Loucy (cell line): Measurements from ENCODE around the gene PPIL6.

Source experiments
- H2AFZ ChIP-seq: fragments of 200-600 bp; sonication (generic); 2 replicates; pipeline ENCODE4 v1.6.0; 2016; ENCODE audit warnings: antibody characterized with exemption, mild to moderate bottlenecking, low read length, moderate library complexity
- H3F3A ChIP-seq: fragments of 200-600 bp; 2 replicates; pipeline ENCODE4 v1.6.0; 2016; ENCODE audit warnings: antibody characterized with exemption, low read depth, mild to moderate bottlenecking
- H3K27me3 ChIP-seq: fragments of 200-600 bp; sonication (generic); 2 replicates; pipeline ENCODE4 v1.6.1; 2014; ENCODE audit warnings: low read length, mild to moderate bottlenecking; ENCODE audit not compliant: insufficient read depth, poor library complexity, severe bottlenecking
- H3K36me3 ChIP-seq: fragments of 200-600 bp; sonication (generic); 2 replicates; pipeline ENCODE4 v1.6.1; 2016; ENCODE audit warnings: low read length; ENCODE audit not compliant: insufficient read depth
- H3K4me1 ChIP-seq: fragments of 200-600 bp; sonication (generic); 2 replicates; pipeline ENCODE4 v1.5.1; 2014; ENCODE audit warnings: low read length, mild to moderate bottlenecking; ENCODE audit not compliant: insufficient read depth, poor library complexity, severe bottlenecking
- H3K4me2 ChIP-seq: fragments of 200-600 bp; sonication (generic); 2 replicates; pipeline ENCODE4 v1.6.0; 2014; ENCODE audit warnings: antibody characterized with exemption, low read length, low read depth, mild to moderate bottlenecking; ENCODE audit not compliant: poor library complexity, severe bottlenecking
- H3K4me3 ChIP-seq: fragments of 200-600 bp; sonication (generic); 2 replicates; pipeline ENCODE4 v1.5.1; 2014; ENCODE audit warnings: low read length, mild to moderate bottlenecking, mixed read lengths; ENCODE audit not compliant: poor library complexity, severe bottlenecking
- H3K79me2 ChIP-seq: fragments of 200-600 bp; sonication (generic); 2 replicates; pipeline ENCODE4 v1.6.1; 2014; ENCODE audit warnings: low read length; ENCODE audit not compliant: insufficient read depth
- H3K9ac ChIP-seq: fragments of 200-600 bp; sonication (generic); 2 replicates; pipeline ENCODE4 v1.6.0; 2014; ENCODE audit warnings: mild to moderate bottlenecking, low read depth, low read length, moderate library complexity; ENCODE audit not compliant: poor library complexity, severe bottlenecking
- H3K9me2 ChIP-seq: fragments of 200-600 bp; sonication (generic); replicated peaks from 2 replicates; pipeline ENCODE4 v1.6.1; 2016; ENCODE audit warnings: low read depth, low read length, mixed read lengths
- H3K9me3 ChIP-seq: fragments of 200-600 bp; sonication (generic); 2 replicates; pipeline ENCODE4 v1.6.1; 2014; ENCODE audit warnings: mild to moderate bottlenecking, antibody characterized with exemption, low read length, low read depth; ENCODE audit not compliant: insufficient read depth
- H4K20me1 ChIP-seq: fragments of 200-600 bp; sonication (generic); 2 replicates; pipeline ENCODE4 v1.6.0; 2014; ENCODE audit warnings: antibody characterized with exemption, low read length, mild to moderate bottlenecking; ENCODE audit not compliant: insufficient read depth, poor library complexity, severe bottlenecking
- EZH2phosphoT487 ChIP-seq: fragments of 200-600 bp; IDR thresholded peaks from 2 replicates; pipeline ENCODE4 v1.6.1; 2018; ENCODE audit warnings: antibody characterized with exemption, mild to moderate bottlenecking, moderate library complexity, borderline replicate concordance
- TF ChIP-seq, protein P1 (sequence below): fragments of 200-600 bp; sonication (generic); conservative IDR thresholded peaks from 2 replicates; pipeline ENCODE4 v1.5.1; 2014; ENCODE audit warnings: mild to moderate bottlenecking, antibody characterized with exemption, low read length

The PPIL6 gene

DNA sequence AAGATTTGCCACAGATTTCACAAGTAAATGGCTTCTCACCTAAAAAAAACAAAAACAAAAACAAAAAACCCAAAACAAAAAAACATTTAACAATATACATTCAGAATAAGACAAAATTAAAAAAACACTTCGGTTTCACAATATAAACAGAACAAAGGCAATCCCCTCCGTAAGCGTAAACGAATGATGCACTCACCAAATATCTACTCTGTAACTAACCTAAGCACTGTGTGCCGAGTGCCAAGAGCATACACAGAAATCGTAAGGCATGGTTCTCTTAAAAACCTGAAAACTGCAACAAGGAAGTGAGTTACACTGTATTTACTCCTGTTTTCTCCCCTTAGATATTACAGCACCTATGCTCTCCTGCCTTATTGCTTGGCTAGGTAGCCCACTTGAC is 27.3 kb upstream of the PPIL6 start:
- peaks cover 29% of the 10 kb centered on the region; the same call in 1 of the 2 replicates for H3K79me2 ChIP-seq
- H3K27me3 ChIP-seq: no peaks in the 10 kb centered on the region
- no peak for TF ChIP-seq EZH2phosphoT487
- TF ChIP-seq, protein P1, sequence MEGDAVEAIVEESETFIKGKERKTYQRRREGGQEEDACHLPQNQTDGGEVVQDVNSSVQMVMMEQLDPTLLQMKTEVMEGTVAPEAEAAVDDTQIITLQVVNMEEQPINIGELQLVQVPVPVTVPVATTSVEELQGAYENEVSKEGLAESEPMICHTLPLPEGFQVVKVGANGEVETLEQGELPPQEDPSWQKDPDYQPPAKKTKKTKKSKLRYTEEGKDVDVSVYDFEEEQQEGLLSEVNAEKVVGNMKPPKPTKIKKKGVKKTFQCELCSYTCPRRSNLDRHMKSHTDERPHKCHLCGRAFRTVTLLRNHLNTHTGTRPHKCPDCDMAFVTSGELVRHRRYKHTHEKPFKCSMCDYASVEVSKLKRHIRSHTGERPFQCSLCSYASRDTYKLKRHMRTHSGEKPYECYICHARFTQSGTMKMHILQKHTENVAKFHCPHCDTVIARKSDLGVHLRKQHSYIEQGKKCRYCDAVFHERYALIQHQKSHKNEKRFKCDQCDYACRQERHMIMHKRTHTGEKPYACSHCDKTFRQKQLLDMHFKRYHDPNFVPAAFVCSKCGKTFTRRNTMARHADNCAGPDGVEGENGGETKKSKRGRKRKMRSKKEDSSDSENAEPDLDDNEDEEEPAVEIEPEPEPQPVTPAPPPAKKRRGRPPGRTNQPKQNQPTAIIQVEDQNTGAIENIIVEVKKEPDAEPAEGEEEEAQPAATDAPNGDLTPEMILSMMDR: no peak
- H3K4me1 ChIP-seq: no peaks in the 10 kb centered on the region
- peaks cover 63% of the 10 kb centered on the region for H3K36me3 ChIP-seq
- no peak overlapping the region for H3K4me3 ChIP-seq
- no peaks in the 10 kb centered on the region for H4K20me1 ChIP-seq
- no peaks in the 10 kb centered on the region for H3K9me2 ChIP-seq
- no peaks in the 10 kb centered on the region for H3F3A ChIP-seq
- H2AFZ ChIP-seq: no peak overlapping the region
- H3K9me3 ChIP-seq: no peaks in the 10 kb centered on the region
- no peak overlapping the region for H3K9ac ChIP-seq
- no peak overlapping the region for H3K4me2 ChIP-seq

DNA sequence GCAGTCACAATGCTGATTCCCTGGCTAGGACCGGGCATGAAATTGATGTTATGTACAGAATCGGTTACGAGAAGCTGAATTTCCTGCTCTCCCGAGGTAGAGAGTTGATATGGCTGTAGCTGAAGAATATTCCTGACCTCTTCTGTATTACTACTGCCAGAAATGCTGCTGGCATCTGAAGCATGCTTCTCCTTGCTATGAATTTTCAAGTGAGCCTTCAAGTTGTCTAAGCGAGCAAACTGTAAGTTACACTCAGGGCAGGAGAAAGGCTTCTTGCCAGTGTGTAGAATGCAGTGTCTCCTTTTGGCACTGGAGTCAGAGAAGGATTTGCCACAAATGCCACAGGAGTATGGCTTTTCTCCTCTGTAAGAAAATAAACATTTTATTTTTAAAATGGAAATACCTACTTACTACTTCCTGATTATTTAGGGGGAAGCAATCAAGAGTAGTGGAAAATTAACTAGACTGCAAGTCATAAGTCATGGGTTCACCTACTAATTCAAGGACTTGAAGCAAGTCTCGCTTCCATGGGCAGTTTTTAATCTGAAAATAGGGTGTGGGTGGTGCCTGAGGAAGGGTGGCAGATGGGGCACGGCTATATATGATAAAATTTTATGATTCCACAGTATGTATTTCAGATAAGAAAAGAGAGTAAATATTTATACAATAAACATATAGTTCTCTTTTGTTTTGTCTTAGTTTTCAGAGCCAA is 25.9 kb upstream of the PPIL6 start:
- Histone ChIP-seq H3K36me3 (peaks cover 62% of the 10 kb centered on the region), H3F3A (no peaks in the 10 kb centered on the region), H3K4me1 (no peaks in the 10 kb centered on the region), H3K9me2 (no peaks in the 10 kb centered on the region), H4K20me1 (no peaks in the 10 kb centered on the region), H2AFZ (no peak overlapping the region), H3K79me2 (peaks cover 22% of the 10 kb centered on the region; the same call in 1 of the 2 replicates), H3K4me2 (no peak overlapping the region), H3K9me3 (no peaks in the 10 kb centered on the region), H3K27me3 (no peaks in the 10 kb centered on the region), H3K9ac (no peak overlapping the region), H3K4me3 (no peak overlapping the region)
- TF ChIP-seq, protein P1: no peak
- TF ChIP-seq EZH2phosphoT487: no peak

DNA sequence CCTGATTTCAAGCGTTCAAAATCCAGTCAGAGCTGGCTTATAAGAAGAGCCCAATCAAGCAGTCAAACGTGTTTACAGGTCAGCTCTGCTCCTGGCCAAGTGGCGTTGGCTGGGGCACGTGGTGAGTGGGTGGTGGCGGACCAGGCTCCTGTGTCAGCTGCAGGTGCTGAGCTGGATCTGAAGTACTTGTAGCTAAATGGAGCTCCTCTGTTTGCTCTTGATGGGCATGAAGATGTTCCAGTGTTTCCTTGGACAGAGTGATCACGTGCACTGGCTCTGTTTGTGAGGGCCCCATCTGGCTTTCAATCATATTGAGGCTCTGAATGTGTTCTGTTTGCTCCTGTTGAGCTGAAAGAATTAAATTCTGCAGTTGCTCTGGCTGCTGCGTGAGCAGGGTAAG is 25.3 kb upstream of the PPIL6 start:
- Histone ChIP-seq H3K4me3 (no peak overlapping the region), H3K36me3 (peaks cover 59% of the 10 kb centered on the region)

More for the DNA sequence above, 25.3 kb upstream of the PPIL6 start:
- Histone ChIP-seq H4K20me1 (no peaks in the 10 kb centered on the region), H3K4me1 (no peaks in the 10 kb centered on the region), H3K9me2 (no peaks in the 10 kb centered on the region), H3K79me2 (peaks cover 17% of the 10 kb centered on the region; the same call in 1 of the 2 replicates), H3K27me3 (no peaks in the 10 kb centered on the region), H2AFZ (no peak overlapping the region), H3K9ac (no peak overlapping the region), H3F3A (no peaks in the 10 kb centered on the region), H3K4me2 (no peak overlapping the region), H3K9me3 (no peaks in the 10 kb centered on the region)
- no peak for TF ChIP-seq EZH2phosphoT487
- TF ChIP-seq, protein P1: no peak
